ENCODE results near the gene PIP4K2B.

Gene PIP4K2B

DNA sequence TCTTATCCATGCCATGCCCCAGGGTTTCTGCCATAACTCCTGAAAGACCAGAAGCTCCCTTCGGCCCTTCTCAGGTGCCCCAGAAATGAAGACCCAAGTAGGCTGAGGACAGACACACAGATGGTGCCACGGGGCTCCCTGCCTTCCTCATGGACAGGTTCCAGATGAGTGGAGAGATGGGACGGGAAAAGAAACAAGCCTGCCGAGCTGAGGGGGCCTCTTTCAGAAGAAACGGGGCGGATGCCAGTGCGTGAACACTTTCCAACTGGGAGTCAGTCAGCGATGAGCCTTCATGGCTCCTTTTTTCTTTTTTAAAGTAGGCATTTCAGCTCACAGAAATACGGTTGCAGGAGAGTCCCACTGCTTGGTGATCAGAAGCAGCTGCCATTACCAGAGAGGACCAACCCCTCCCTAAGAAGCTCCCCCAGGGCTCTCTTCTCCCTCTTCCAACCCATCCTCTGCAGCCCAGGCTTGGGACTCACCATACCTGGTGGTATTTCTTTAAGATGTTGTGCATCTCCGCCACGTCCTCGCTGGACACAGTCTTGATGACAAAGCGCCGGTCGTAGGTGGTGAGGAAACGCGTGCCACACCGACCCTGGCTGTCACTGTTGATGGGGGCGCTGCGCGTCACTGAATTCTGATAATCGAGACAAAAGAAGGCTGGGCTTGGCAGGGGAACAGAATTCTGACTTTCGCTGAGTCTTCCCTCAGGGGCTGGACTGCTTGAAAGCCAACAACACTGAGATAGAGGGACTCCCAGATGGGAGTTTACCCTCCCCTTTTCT, 19.2 kb downstream of the PIP4K2B start:
- no peak for DNase-seq (ENCODE audit: low read depth, low spot score)

DNA sequence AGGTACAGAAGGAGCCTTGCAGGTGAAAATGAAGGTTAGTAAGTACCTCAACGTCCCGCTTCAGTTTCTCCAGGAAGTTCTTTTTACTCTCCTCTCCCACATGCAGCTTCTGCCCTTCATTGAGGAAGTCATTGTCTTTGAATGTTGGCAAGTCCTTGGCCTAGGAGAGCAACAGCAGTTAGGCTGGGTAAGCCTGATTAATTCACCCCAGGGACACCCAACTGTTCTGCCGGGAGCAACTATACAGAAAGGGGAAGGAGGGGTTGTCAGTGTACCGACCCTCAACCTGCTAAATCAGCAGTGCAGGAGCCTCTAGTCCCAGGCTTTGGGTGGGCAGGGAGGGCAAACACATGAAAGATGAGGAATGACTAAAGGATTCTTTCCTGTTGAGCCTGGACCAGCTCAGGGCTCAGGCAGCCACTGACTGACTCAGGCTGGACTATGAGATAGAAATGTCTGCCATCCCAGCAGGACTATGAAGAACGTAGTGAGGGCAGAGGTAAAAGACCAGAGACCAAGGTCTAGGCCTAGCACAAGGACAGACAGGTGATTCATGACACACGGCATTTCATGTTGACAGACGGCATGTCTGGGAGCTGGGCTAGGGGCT, 21.6 kb downstream of the PIP4K2B start:
- no peak for DNase-seq (ENCODE audit: low read depth, low spot score)

GRCh38 chr17:38773258-38773657, 26.1 kb downstream of the PIP4K2B start:
- DNase-seq (ENCODE audit: low read depth, low spot score): no peak

DNA sequence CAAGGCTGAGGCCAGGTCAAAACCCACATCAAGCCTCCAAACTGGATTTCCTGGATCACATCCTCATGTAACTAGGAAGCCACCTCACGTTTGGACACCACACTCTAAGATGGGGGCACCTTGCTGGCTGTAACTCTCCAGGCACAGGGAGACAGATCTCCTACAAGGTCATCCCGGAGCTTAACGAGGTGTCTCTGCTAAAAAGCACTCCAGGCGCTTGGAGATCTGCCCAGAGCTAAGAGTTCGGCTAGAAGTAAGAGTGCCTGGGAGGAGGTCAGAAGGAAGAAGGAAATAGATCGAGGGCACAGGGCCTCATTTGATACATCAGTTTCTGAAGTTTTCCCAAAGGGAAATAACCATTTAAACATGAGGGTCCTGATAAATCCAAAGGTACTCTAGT, 30.9 kb downstream of the PIP4K2B start:
- no peak for DNase-seq (ENCODE audit: low read depth, low spot score)

DNA sequence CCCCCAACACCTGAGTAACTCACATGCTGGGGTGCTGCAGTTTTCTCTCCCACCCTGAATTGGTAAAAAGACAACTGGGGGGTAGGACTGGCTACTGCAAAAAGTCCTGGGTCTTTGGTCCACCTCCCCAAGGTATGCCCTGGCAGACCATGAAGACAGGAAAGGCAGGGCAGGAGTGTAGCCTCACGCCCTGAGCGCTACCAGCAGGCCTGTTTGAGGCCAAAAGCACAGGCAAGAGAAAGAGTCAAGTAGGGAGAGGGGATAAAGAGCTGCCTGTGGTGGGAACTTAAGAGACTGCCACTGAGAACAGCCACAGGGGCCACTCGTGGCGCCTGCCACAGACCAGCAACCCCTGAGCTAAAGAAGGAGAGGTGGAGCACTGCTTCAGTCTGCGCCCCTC, 33.0 kb downstream of the PIP4K2B start:
- no peak for DNase-seq (ENCODE audit: low read depth, low spot score)

GRCh38 chr17:38762231-38762630, 37.1 kb downstream of the PIP4K2B start:
- no peak for DNase-seq (ENCODE audit: low read depth, low spot score)

DNA sequence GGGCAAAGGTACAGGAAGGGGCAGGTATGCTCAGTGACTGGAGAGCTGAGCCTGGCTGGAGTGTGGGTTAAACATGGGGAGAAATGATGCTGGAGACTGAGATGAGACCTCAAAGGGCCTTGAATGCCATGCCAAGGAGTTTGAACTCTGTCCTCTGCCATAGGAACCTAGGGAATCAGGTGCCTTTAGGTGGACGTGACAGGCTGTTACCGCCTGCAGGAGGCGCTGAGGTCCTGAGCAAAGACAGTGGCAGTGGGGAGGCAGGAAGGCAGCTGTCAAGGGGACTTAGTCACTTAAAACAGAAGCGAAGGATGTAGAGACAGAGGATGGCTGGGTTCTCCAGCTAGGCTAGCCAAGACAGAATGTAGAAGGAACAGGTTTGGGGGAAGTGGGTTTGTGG, 37.7 kb downstream of the PIP4K2B start:
- no peak for DNase-seq (ENCODE audit: low read depth, low spot score)

- DNase-seq (ENCODE audit: low read depth, low spot score): no peak
Observed at GRCh38 chr17:38753071-38753506, 46.3 kb downstream of the PIP4K2B start.

- peak; percentile 96 for DNase-seq (ENCODE audit: low read depth, low spot score)
Observed at GRCh38 chr17:38752308-38753070, 46.9 kb downstream of the PIP4K2B start, which contains the start of gene PSMB3. TSS of gene PSMB3 (plus strand) at chr17:38752741. CDS start at chr17:38752827, 86 bp downstream.

GRCh38 chr17:38751808-38752307, 47.5 kb downstream of the PIP4K2B start:
- peak; percentile 71 for DNase-seq (ENCODE audit: low read depth, low spot score)

DNA sequence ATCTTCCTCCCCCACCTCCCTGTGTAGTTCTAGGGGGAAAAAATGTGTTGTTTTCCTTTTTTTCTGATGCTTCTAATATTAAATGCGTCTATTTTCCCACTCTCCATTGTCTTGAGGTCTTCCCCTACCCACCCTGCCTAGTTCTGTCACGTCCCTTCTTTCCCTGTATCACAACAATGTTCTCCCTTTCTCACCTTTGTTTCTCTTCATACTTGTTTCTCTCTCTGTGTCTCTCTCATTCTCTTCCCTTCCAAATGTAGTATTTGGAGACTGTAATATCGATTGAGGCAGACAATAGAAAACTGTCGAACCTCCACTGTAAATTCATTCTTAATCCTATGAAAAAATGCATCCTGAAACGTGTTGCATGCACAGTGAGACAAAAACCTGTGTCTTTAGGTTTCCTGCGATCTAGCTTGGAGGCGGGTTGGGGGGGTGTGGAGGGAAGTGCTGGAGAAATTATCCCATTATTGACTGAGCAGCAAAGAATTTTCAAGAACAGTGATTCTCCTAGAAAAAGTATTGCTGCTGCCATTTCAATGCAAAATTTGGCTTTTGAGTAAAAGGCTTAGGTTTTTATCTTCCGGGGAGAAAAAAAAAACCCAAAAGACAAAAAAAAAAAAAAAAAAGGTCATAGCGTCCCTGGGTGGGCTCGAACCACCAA, 48.1 kb downstream of the PIP4K2B start:
- no peak for DNase-seq (ENCODE audit: low read depth, low spot score)

DNA sequence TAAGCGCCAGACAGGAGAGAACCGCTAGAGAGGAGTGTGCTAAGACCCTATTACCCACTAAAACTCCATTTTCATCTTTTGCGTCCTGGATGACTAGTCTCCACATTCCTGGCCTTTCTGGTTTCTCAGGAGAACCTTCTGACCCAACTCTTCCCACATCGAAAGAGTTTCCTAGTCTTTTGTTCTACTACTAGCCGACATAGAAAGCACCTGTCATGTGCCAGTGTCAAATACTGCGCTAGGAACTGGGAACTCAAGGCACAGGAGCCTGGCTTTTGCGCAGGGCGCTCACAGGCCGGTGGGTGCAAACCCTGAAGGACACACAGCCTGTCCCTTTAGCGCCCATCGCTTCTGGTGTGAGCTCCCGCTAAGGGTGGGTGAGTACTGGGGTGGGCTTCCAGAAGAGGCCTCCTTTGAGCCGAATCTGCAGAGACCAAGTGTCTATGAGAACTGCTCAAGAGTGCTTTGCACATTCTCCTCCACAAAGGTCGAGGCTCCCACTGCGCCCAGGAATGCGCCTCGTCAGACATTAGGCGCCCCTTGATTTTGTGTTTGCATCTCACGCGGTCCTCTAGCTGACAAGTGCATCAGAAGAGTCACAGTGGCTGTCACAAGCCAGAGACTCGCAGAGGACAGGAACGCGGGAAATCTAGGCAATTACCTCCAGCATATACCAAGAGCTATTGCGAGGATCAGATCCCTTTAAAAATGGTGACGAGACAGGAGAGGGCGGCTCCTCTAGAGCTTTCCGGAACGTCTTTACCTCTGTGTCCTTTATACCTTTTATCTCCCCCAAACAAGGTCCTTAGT, 48.8 kb downstream of the PIP4K2B start:
- DNase-seq (ENCODE audit: low read depth, low spot score): no peak

- DNase-seq (ENCODE audit: low read depth, low spot score): no peak
Observed at GRCh38 chr17:38750044-38750311, 49.4 kb downstream of the PIP4K2B start.

DNA sequence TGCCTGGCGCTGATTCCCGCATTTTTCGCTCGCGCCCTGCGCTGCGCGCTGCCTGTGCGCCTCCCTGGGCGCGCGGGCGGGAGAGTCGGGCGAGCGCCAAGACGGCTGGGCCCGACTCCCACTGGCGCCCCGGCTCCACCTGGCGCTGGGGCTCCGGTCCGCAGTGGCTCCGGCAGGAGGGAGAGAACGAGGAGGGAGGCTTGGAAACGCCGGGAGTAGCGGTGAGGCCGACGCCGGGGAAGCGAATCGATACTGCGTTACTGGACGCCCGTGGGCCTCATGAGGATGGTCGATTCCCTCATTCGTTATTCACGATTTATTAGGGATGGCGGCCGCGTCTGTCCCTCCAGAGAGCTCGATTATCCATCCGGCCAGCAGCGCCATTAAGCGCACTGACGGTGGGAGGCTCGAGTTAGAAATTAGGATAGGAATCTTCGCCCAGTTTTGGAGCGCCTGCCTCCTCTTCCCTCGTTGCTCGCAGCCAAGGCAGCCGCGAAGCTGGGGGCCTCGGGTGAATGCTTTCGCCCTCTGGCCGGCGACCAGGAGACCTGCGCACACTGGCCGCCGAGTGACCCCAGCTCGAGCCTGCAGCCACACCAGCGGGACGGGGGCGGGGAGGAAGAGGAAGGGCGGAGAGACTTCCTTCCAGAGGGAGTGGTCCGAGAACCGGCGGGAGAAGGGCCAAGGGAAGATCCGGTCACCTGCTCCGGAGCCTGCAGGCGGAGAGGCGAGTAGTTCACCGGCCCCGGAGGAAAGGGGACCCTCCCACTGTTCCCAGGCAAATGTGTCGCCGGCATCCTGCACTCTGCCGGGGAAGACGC, 49.9 kb downstream of the PIP4K2B start:
- DNase-seq (ENCODE audit: low read depth, low spot score): no peak

DNA sequence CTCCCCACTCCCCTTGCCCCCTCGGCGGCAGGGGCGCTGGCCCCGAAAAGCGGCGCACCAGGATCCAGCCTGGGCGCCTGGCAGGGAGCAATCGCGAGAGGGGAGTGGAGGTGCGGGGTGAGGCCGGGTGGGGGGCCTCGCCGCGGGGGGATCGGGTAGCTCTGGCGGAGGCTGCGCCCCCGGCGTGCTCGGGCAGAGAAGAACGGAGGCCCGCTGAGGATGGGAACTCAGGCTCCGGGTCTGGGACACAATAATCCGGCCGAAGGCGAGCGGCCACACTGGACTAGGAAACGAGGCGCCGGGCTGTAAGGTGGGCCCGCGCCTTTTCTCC, 50.5 kb downstream of the PIP4K2B start:
- no peak for DNase-seq (ENCODE audit: low read depth, low spot score)

- no peak for DNase-seq (ENCODE audit: low read depth, low spot score)
Observed at GRCh38 chr17:38748149-38748891, 51.0 kb downstream of the PIP4K2B start, which contains the start of gene PCGF2. TSS of gene PCGF2 (minus strand) at chr17:38748336. CDS start at chr17:38740402, 7,934 bp downstream.

GRCh38 chr17:38747463-38748148, 51.8 kb downstream of the PIP4K2B start:
- DNase-seq (ENCODE audit: low read depth, low spot score): no peak

DNA sequence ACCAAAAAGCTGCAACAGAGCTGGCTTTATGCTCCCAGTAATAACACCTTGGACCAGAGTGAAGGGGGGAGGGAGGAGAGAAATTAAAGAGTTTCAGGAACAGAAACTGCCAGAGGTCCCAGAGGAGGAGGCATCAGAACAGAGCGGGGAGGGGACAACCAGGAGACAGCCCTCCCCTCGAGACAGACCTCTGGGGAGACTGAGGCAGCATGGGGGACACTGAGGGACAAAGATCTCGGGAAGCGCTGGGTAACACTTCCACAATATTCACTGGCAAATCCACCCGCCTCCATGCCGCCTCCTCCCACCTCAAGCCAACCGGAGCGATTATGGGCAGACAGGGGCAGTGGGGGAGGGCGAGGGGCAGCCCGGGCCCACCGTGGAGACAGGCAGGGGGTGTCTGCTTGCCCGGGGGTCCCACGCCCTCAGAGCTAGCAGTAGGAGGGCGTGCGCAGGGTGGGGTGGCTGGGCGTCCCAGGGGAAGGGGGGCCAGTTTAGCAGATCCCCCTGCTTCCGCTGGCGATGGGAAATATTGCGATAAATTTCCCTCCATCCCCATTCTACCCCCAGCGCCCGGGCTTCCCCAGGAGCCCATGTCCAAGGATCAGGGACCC, 52.4 kb downstream of the PIP4K2B start:
- DNase-seq (ENCODE audit: low read depth, low spot score): no peak

Measured in brain pericyte (primary cell).